ENCODE data around the gene CYP24A1.

Gene CYP24A1

GRCh38 chr20:54155736-54156317, 18.0 kb downstream of the CYP24A1 start:
- no peak for DNase-seq

DNA sequence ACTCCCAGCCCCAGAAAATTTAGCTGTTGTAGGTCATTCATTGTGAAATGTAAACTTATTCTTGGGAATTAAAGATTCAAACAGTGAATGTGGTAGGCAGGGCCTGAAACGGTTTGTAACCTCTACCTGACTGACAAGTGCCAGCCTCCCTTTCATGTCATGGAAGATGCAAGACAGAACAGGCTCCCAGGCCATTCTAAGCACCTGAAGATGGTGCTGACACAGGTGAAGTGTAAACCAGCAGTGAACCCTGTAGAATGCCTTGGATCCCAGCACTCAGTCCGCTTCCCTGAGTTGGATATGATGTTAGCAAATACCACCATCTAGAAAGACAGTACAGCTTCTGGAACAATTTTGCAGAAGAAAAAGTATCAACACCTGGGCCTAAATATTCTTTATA, 19.3 kb downstream of the CYP24A1 start:
- DNase-seq, result no peak

GRCh38 chr20:54153847-54154246, 19.9 kb downstream of the CYP24A1 start:
- DNase-seq, result no peak

GRCh38 chr20:54153041-54153327, 20.8 kb downstream of the CYP24A1 start:
- DNase-seq, result no peak

DNA sequence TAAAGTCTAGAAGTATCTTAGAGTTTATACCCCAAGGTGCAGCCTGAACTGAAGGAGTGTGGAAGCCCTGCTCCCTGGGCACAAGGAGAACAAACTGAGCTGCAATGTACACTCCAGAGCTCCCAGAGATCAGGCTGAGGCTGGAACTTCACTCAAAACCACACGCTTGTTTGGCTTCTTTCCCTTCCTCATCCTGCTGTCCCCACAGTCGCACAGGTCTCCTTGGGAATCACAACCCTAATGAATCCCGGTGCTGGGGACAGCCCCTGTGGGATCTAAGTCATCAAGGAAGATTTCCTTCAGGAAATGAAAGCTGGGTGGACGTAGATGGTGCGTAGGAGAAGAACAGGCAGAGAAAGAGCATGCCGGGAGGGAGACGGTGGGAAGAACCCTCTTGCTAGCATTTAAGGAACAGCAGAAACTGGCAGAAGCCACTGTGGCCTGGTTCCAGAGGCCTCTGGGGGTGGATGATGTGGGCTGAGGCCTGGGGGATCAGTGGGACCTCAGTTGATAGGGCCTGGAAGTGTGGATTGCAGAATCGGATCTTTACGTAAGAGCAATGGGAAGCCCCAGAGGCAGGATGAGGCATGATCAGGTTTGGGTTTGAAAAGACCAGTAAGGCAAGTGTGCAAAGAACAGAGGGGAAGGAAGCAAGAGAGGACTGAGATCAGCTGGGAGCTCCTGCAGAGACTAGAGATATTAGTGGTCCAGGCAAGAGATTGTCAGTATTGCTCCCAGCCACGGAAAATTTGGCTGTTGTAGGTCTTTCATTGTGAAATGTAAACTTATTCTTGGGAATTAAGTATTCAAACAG, 21.4 kb downstream of the CYP24A1 start:
- DNase-seq, result no peak

GRCh38 chr20:54151511-54152226, 22.1 kb downstream of the CYP24A1 start:
- no peak for DNase-seq

DNA sequence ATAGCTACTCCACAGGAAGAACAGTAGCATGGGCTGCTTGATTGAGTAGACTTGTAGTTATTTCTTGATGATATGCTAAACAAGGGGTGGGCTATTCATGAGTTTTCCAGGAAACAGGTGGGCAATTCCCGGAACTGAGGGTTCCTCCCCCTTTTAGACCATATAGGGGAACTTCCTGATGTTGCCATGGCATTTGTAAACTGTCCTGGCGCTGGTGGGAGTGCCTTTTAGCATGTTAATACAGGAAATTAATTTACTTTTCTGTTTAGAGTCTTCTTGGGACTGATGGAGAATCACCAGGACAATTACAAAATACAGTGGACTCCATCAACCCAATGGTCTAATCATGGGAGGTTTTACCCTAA, 22.7 kb downstream of the CYP24A1 start:
- no peak for DNase-seq

- no peak for DNase-seq
These were observed 24.0 kb downstream of the CYP24A1 start for GRCh38 chr20:54149765-54150264.

DNA sequence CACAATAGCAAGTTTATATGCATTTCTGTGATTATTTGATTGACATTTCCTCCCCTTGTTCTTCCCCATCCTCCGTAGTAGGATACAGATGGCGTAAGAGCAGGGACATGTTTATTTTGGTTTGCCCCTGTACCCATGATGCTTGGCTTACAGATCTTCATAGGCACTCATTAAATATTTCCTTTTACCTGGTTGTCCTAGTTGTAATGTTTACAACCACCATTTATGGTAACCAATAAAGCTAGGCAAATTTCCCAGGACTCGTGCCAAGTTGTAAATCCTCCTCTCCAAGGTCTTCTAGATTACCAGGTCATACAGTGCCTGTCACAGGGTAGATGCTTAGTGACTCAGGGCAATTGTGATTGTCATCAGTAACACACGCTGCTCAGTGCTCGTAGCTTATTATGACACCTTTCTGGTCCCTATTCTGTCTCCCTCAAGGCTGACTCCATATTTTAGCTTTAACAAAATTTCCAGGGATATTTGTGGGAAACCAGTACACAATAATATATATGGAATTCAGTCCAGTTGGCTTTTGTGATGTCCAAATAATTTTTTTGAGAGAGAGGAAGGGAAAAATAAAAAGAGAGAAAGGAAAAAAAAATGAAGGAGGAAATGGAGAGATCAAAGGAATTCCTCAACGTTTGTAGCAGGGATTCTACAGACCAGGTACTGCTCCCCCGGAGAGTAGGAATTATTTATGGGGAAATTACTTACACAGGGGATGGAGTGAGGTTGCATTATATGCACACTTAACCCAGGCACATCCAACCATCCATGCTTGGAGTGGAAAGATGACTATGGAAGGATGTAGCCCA, 24.6 kb downstream of the CYP24A1 start:
- no peak for DNase-seq

DNA sequence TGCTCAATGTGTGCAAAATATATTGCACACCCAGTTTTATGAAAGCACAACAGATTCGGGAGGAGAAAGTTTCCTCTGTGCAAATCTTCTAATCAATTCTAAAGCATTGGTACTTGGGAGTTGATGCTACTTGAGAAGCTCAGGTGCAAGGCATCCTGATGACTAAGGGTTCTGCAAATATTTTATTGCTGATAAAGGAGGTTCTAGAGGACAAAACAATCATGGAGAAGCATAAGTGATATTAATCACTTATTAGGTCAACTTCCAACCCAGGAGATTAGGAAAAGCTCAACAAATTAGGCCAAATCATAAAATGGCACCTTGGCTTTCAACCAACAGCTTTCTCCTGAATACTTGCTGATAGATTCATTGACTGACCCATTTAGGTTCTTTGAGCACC, 27.1 kb downstream of the CYP24A1 start:
- no peak for DNase-seq

GRCh38 chr20:54144847-54145414, 28.9 kb downstream of the CYP24A1 start:
- no peak for DNase-seq

DNA sequence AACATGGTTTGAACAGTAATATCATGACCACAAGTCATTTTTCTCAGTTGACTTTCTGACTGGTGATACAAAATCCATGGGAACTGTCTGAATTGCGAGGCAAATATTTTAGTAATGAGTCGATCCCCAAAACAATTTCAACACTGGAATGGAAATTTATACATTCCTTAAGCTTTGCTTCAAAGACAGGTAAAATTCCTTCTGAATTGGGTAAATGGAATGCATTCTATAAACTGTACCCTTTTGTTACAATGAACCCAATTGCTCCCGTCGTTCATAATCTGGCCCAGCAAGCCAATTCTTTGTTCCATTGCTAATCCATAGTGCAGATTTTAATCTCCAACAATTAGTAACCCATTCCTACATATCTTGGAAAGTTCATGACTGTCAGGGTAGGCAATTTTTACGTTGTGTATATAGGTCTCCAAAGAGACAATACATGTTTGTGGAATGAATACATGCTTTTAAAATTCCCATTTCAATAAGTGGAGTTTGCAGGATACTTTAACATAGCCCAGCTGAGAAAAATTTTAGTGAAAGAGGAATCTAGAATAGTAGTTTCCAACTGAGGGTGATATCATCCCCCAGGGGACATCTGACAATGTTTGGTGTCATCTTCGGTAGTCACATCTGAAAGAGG, 32.7 kb downstream of the CYP24A1 start:
- DNase-seq, result no peak

DNA sequence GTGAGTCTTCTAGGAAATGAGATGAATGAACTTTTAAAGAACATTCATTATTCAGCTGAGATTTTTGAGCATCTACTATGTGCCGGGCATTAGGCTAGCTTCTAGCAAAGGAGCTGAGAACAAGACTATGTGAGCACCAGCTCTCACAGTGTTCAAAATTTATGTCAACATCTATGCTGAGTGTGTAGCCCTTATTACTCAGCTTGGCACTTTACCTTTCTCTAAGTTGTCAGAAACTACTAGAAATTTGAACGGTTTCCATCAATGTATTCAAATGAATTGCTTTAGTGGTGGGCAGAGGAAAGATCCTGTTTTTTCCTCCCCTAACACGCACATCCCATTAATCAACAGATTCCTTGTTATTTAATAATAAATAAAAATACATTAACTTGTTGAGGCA, 33.3 kb downstream of the CYP24A1 start:
- DNase-seq, result no peak

GRCh38 chr20:54140067-54140466, 33.7 kb downstream of the CYP24A1 start:
- no peak for DNase-seq

GRCh38 chr20:54139188-54139587, 34.6 kb downstream of the CYP24A1 start:
- DNase-seq, result no peak

- DNase-seq, result no peak
These were observed 35.4 kb downstream of the CYP24A1 start for GRCh38 chr20:54138427-54138826.

DNA sequence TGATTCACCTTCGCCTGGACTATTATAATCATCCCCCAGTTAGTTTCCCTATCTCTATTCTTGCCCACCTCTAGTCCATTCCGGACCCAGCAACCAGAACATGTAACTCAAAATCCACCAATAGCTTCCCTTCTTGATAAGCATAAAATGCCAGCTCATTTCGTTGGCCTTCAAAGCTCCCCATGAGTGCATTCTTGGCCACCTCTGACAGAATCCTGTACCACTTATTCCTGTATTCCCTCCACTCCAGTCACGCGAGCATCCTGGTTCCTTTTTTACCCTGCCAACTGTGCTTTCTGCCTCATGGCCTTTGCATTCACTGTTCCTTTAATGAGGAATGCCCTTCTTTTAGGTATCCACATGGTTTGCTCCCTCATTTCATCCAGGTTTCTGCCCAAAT, 36.7 kb downstream of the CYP24A1 start:
- DNase-seq, result no peak

DNA sequence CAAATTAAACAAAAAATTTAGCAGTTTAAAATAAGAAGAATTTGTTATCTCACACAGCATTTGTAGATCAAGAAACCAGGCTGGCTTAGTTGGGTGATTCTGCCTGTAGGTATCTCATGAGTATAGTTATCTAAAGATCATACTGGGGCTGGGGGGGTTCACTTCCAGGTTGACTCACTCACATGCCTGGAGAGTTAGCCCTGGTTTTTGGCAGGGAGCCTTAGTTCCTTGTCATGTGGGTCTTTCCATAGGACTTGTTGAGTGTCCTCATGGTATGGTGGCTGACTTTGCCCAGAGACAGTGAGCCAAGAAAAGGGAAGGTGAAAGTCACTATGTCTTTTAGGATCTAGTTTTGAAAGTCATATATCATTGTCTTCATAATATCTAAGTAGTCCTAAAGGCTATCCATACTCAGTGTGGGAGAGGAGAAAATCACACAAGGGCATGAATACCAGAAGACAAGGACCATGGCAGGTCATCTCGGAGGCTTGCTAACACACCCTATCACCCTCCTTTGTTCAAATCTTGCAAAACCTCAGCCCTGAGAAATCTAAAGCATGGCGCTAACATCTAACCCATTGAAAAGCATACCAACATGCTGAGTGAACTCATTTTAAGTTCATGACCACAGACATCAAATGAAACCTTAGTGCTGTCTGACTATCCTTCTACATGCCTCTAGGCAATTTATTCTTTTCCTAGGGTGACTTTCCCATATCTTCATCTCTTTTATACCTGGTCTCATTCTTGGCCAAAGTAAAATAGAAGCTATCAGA, 39.2 kb downstream of the CYP24A1 start:
- DNase-seq, result no peak

GRCh38 chr20:54133434-54134427, 40.1 kb downstream of the CYP24A1 start:
- no peak for DNase-seq

Data from RPMI8226 (cell line).